CD4-positive, alpha-beta T cell treated with Interleukin-15 for 1 hour (primary cell): Measurements from ENCODE around the gene RAET1E.
"Not testable (repeated sequence)": the region's sequence is repeated elsewhere in the genome, so short reads cannot be mapped to it uniquely, and the experiment has no call there.

Experiments
- DNase-seq: peaks from one replicate; pipeline ENCODE4 v3.0.0-alpha.2; 2020

RAET1E gene

GRCh38 chr6:149887343-149887742 is 10.6 kb downstream of the RAET1E start:
- DNase-seq = no peak

DNA sequence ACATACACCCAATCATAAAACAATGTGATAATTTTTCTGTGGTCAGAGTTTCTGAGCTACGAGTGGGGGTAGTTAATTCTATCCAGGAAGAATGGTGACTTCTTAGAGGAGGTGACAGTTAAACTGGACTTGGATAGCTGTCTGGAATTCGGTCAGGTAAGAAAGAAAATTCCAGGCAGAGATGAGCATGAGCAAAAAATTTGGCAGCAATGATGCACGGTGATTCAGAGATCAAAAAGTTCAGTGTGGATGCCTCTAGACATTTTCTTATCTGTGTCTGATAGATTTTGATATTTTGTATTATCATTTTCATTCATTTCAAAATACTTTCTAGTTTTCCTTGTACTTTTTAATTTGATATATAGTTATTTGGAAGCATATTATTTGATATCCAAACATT is 12.0 kb downstream of the RAET1E start:
- no peak for DNase-seq

GRCh38 chr6:149884617-149885016 is 13.3 kb downstream of the RAET1E start:
- no peak for DNase-seq

DNA sequence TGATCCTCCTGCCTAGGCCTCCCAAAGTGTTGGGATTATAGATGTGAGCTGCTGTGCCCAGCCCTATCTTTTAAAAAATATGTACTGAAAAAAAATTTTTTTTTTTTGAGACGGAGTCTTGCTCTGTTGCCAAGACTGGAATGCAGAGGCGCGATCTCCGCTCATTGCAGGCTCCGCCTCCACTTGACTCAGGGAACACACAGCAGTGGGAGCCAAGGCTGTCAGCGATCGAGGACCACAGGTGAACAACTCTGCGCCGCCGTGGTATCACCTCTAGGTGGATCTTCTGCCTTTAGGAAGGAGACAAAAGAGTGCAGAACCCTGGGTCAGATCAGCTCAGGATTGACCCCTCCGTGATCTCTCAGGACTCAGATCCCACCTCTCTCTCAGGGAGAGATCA is 13.7 kb downstream of the RAET1E start:
- no peak for DNase-seq

GRCh38 chr6:149881860-149882259 is 16.1 kb downstream of the RAET1E start:
- no peak for DNase-seq

- DNase-seq = no peak
These were observed 16.7 kb downstream of the RAET1E start for GRCh38 chr6:149881066-149881766.

DNA sequence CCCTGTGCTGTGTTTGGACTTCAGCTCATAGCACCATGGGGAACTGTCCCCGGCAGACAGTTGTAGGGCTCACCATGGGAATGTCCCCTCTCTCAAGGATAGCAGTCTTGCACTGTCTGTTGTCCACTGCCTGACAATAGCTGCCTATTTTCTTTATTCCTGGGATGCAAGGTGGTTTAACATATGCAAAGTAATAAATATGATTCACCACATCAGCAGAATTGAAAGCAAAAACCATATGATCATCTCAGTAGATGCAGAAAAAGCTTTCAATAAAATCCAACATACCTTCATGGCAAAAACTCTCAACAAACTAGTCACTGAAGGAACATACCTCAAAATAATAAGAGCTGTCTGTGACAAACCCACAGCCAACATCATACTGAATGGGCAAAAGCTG is 20.3 kb downstream of the RAET1E start:
- DNase-seq = no peak

- no peak for DNase-seq
These were observed 21.5 kb downstream of the RAET1E start for GRCh38 chr6:149876241-149876933.

- DNase-seq = no peak
These were observed 25.7 kb downstream of the RAET1E start for GRCh38 chr6:149872233-149872632.

- DNase-seq = no peak
These were observed 26.7 kb downstream of the RAET1E start for GRCh38 chr6:149871182-149871581.

DNA sequence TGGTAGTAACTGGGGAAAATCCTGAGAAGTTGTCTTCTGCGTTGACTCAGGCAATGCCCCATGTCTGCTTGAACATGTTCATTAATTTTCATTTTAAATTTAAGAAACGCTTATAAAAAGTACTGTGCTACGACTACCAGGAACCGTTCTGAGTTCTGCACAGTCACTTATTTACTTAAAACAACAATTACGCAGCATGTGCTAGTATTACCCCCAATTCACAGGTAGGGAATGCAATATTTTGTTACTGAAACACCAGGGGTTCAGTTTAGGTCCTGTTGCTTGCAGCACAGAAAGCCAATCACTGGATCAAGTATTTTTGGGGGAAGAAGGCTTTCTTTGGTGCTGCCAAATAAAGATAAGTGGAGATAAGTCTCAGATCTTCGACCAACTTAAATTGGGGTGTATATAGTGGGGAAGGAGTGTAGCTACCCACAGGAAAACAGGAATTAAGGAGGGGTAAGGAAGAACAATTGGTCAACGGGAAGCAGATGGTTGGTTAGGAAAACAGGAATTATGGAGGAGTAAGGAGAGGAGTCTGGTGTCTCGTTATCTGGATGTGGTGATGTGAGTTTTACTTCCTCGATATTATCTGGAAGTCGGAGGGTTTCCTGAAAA is 28.5 kb downstream of the RAET1E start:
- DNase-seq = no peak

- DNase-seq = no peak
These were observed 29.9 kb downstream of the RAET1E start for GRCh38 chr6:149867876-149868640.

- peak; percentile 29 for DNase-seq
These were observed 33.1 kb downstream of the RAET1E start for GRCh38 chr6:149864578-149865535.

DNA sequence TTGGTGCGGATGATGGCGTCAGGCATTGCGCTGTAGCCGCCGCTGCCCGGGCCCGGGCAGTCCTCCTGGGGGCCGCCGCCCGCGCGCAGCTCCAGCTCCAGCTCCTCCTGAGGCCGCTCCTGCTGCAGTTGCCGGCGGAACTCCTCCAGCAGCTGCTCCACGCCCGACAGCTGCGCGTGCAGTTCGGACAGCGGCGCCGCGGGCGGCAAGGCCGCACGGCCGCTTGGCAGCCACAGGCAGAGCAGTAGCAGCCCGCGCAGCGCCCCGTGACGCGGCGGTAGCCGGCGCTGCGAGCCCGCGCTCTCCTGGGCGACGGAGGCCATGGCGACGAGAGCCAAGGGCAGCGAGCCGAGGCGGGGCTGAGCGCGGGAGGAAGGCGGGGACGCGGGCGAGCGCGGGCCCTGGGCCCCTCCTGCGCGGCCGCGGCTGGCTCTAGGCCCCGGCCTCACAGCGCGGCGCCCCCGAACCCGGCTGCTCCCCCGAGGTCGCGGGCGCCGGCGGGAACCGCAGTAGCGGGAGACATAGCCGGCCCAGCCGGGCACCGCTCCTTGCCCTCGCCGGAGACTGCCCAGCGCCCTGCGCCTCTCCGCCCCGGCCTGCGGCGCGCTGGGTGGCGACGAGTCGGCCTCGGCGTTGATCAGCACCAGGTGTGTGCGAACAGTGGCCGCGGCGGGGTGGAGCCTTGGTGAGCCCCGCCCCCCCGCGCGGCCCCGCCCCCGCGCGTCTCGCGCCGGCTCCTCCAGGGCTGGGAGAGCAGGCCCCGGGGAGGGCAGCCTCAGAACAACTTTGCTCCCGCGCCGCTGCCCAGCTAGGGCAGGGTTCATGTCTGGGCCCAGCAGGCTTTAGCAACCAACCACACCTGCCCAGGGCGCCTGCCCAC is 34.0 kb downstream of the RAET1E start, which contains the start of gene LRP11:
Gene LRP11, minus strand, starts transcription at position 662 of the 880 bp plus-strand sequence. Its CDS starts 339 bp downstream, at position 323.
- peak; percentile 80 for DNase-seq

DNA sequence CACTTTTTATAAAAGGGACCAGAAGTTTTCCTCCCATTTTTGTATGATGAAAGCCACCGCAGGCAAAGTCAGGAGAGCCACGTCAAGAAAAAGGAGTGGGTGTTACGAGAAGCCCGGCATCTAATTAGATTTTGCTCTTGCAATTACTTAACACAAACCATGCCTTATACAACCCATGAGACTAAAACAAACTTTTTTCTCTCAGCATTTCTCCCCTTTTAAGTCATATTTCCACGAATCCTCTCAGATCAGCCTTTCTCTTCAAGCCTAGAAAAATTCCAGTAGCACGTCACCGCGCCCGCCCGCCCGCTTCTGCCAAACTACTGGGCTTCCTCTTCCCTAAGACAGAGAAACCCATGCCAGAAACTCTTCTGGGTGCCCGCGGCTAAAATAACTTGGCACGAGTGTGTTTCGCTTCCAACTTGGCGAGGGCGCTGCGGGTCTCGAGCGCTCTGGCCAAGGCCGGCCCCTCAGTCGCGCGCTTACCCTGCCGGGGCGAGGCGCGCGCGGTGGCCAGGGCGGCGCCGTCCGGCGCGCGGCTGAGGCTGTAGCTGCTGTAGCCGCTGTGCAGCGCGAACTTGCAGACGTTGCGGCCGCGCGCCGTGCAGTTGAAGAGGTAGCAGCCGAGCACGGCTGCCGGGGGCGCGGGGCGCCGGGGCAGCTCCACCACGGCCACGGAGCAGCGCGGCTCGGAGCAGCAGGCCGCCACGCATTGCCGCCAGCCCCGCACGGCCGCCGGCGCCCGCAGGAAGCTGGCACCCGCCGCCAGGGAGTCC is 34.8 kb downstream of the RAET1E start:
- peak; percentile 20 for DNase-seq

- DNase-seq = not testable (repeated sequence)
These were observed 35.5 kb downstream of the RAET1E start for GRCh38 chr6:149862424-149862738.

DNA sequence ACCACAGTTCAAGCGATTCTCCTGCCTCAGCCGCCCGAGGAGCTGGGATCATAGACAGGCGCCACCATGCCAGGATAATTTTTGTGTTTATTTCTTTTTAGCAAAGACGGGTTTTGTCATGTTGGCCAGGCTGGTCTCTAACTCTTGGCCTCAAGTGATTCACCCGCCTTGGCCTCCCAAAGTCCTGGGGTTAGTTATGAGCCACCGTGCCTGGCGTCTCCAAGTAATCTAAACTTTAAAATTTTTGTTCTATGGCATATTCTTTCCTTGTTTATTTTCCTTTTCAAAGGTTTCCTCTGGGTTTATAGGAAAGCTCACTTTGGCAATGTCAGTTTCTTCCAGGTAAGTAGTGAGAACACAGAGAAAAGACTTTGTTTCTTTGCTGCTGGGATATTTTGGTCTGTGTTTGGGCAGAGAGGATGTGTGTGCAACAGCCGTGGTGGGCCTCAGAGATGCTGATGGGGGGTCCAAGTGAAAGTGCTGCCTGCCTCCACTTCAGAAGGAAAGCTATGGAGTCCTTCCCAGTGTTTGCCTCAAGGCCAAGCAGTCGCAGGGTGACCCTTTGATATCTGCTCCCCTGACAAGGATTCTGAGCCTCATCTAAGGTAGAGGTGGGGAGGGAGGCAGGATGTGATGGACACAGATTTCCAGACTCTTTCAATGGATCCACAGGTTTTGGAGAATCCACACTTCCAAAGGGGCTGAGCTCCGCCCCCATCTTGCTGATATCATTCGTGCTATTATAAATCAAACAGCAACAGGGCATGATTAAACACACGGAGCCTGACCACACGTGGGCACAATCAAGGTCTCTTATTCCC is 36.1 kb downstream of the RAET1E start:
- DNase-seq = no peak

- DNase-seq = no peak
These were observed 36.9 kb downstream of the RAET1E start for GRCh38 chr6:149860834-149861602.

- DNase-seq = no peak
These were observed 37.4 kb downstream of the RAET1E start for GRCh38 chr6:149860513-149860833.
